PC-3 (cell line): ENCODE measurements around the gene NECTIN4.

Experiments used
- CTCF ChIP-seq: fragments of 300-600 bp; sonication (generic); conservative IDR thresholded peaks from 2 replicates; pipeline ENCODE4 v1.5.1; 2017; ENCODE audit warnings: antibody characterized with exemption, low read depth, mild to moderate bottlenecking, low read length
- EZH2 ChIP-seq: fragments of 300-600 bp; sonication (generic); IDR thresholded peaks from one replicate; pipeline ENCODE4 v1.6.1; 2017; ENCODE audit warnings: antibody characterized with exemption, mild to moderate bottlenecking, low read length; ENCODE audit not compliant: unreplicated experiment
- EZH2phosphoT487 ChIP-seq: fragments of 300-600 bp; sonication (generic); IDR thresholded peaks from 2 replicates; pipeline ENCODE4 v1.6.1; 2018; ENCODE audit warnings: mild to moderate bottlenecking, antibody characterized with exemption, low read length, borderline replicate concordance

DNA sequence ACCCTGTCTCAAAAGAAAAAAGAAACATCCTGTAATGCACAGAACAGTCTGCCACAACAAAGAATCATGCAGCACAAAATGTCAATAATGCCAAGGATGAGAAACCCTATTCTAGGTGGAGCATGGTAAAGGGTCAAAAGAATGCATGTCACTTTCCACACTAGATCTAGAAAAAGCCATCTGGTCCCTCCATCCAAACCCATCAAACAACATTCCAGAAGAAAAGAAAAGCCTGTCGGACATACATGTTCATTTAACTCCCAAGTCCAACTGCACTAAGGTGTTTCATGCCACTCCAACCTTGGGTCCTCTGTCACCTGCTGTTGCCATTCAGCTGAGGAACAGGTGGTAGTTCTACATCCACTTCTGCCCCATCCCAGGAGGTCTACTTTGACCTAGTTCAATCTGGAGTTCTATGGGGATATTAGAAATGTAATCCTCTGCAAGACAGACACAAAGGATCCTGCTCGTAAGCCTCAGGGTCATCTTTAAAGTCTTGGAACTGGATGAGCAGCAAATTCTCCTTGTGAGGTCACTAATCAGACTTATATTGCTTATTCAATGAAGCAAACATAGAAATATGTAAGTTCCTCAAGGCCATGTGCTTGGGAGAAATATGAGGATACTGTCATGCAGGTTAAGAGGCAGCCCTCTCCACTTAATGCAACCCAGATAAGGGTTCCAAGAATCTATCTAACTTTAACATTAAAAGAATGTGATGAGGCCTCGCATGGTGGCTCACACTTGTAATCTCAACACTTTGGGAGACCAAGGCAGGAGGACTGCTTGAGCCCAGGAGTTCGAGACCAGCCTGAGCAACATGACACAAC, 39.4 kb upstream of the NECTIN4 start:
- no peak for TF ChIP-seq EZH2phosphoT487
- TF ChIP-seq CTCF: no peak
- TF ChIP-seq EZH2: no peak
